HepG2 (cell line): ENCODE measurements around the gene ASXL1. TPM values are rescaled to one million over a fixed set of nuclear protein-coding genes. Genes with fewer than 3 reads are reported as not detected.

Experiments used
- AFF4 ChIP-seq: sonication (generic); formaldehyde crosslinking; IDR thresholded peaks from 2 replicates; pipeline ENCODE4 v1.4.0; 2020; ENCODE audit warnings: missing genetic modification reagents
- GATA4 ChIP-seq: sonication (generic); IDR thresholded peaks from 2 replicates; pipeline ENCODE4 v1.6.1; 2016; ENCODE audit warnings: antibody characterized with exemption, low read depth, borderline replicate concordance
- HDAC6 ChIP-seq: fragments of 200-600 bp; sonication (generic); IDR thresholded peaks from 2 replicates; pipeline ENCODE4 v1.7.0; 2017; ENCODE audit warnings: mild to moderate bottlenecking, antibody characterized with exemption, low read length, low read depth
- KLF6 ChIP-seq: IDR thresholded peaks from 2 replicates; pipeline ENCODE4 v1.8.0; 2016; ENCODE audit warnings: missing biosample characterization, missing genetic modification reagents
- MLXIP ChIP-seq: sonication (generic); formaldehyde crosslinking; IDR thresholded peaks from 2 replicates; pipeline ENCODE4 v1.9.0; 2021; ENCODE audit warnings: missing genetic modification reagents, borderline replicate concordance
- NR0B2 ChIP-seq: sonication (generic); formaldehyde crosslinking; IDR thresholded peaks from 2 replicates; pipeline ENCODE4 v1.4.0; 2020; ENCODE audit warnings: mild to moderate bottlenecking, missing genetic modification reagents
- NR2F1 ChIP-seq, 2 experiments: fragments of 450-650 bp in 1 of 2; formaldehyde crosslinking in 1 of 2; IDR thresholded peaks; 2 replicates each; pipeline versions ENCODE4 v1.5.0 to v1.6.1; 2016 to 2020; ENCODE audit warnings: mild to moderate bottlenecking in 1 of 2, missing compliant biosample characterization in 1 of 2, missing genetic modification reagents in 1 of 2, moderate library complexity in 1 of 2
- RELA ChIP-seq: sonication (generic); formaldehyde crosslinking; IDR thresholded peaks from 2 replicates; pipeline ENCODE4 v1.4.0; 2020; ENCODE audit warnings: missing genetic modification reagents
- SRSF4 ChIP-seq: fragments of 200-400 bp; formaldehyde crosslinking; IDR thresholded peaks from one replicate; pipeline ENCODE4 v1.6.1; 2018; ENCODE audit warnings: mild to moderate bottlenecking, low read depth, low read length, moderate library complexity; ENCODE audit not compliant: poor library complexity, severe bottlenecking
- ZNF496 ChIP-seq: sonication (generic); formaldehyde crosslinking; IDR thresholded peaks from 2 replicates; pipeline ENCODE4 v1.8.1; 2023; ENCODE audit warnings: mild to moderate bottlenecking, moderate library complexity, missing genetic modification reagents; ENCODE audit not compliant: insufficient replicate concordance
- ZNF562 ChIP-seq: sonication (generic); formaldehyde crosslinking; IDR thresholded peaks from 2 replicates; pipeline ENCODE4 v1.8.0; 2022; ENCODE audit warnings: missing genetic modification reagents, borderline replicate concordance
- ZNF577 ChIP-seq: sonication (generic); formaldehyde crosslinking; IDR thresholded peaks from 2 replicates; pipeline ENCODE4 v1.4.0; 2020; ENCODE audit warnings: mild to moderate bottlenecking, low read depth, missing genetic modification reagents, borderline replicate concordance
- ZNF639 ChIP-seq: conservative IDR thresholded peaks from 2 replicates; pipeline ENCODE4 v1.6.1; 2018; ENCODE audit warnings: missing genetic modification reagents
- polyA plus RNA-seq, 8 experiments: library from polyadenylated mRNA; depleted of rRNA in 3 of 8; stranded (reverse) in 7 of 8; unstranded in 1 of 8; fragments of >200 nt; fragmentation: Illumina TruSeq in 4 of 8; extraction: Trizol in 4 of 8; gene quantifications; 2 replicates each; pipeline versions ENCODE4 v1.2.1 to v1.2.3, GENCODE V29; 2011 to 2016; ENCODE audit warnings: low read depth in 4 of 8, missing spikeins in 1 of 8, mixed read lengths in 1 of 8; ENCODE audit not compliant: insufficient read depth in 1 of 8
- total RNA-seq, 5 experiments: library from RNA; depleted of rRNA; stranded (reverse); fragments of >200 nt; fragmentation: Illumina TruSeq; extraction: Trizol; gene quantifications; 2 replicates each; pipeline ENCODE4 v1.2.3, GENCODE V29; 2016; ENCODE audit warnings: low read depth in 1 of 5

Gene ASXL1
- total and polyA plus RNA-seq, 2 of the 13 experiments (the other 11 are each of a cell fraction or from before 2014, with no cell fraction given), result 62.1 to 74.8 TPM

- TF ChIP-seq ZNF562 (CRISPR knock-in tag) (no peak), KLF6 (CRISPR knock-in tag) (no peak), HDAC6 (no peak), RELA (CRISPR knock-in tag) (no peak), MLXIP (no peak), NR0B2 (CRISPR knock-in tag) (no peak), NR2F1 (CRISPR knock-in tag; IDR thresholded peaks at IDR 0.05) (peak in 1 of 2 experiments; percentile 80), ZNF639 (peak; percentile 78; the same call in 1 of the 2 replicates), GATA4 (no peak), ZNF577 (CRISPR knock-in tag) (no peak), ZNF496 (CRISPR knock-in tag) (no peak), SRSF4 (no peak), AFF4 (no peak)
Measured at GRCh38 chr20:32465092-32465900, 107.2 kb downstream of the ASXL1 start (continued).
